Endodermal cell (in vitro differentiated cells): Measurements from ENCODE around the gene GFOD2. TPM values are rescaled to one million over a fixed set of nuclear protein-coding genes. Genes with fewer than 3 reads are reported as not detected.

Experiments used
- DNase-seq: peaks from one replicate; pipeline ENCODE4 v3.0.0-alpha.2; 2017
- H3K27ac ChIP-seq: 2 replicates; pipeline ENCODE4 v1.5.1; 2013; ENCODE audit warnings: mild to moderate bottlenecking, low read depth, low read length, moderate library complexity
- H3K27me3 ChIP-seq: 2 replicates; pipeline ENCODE4 v1.6.1; 2013; ENCODE audit warnings: mild to moderate bottlenecking, low read length, moderate library complexity; ENCODE audit not compliant: insufficient read depth, control insufficient read depth, poor library complexity, severe bottlenecking
- H3K36me3 ChIP-seq: 2 replicates; pipeline ENCODE4 v1.7.0; 2013; ENCODE audit warnings: mild to moderate bottlenecking, low read length, moderate library complexity; ENCODE audit not compliant: control insufficient read depth, insufficient read depth
- H3K4me1 ChIP-seq: one replicate; pipeline ENCODE4 v1.7.0; 2013; ENCODE audit warnings: low read length; ENCODE audit not compliant: control insufficient read depth, insufficient read depth
- H3K4me3 ChIP-seq: 2 replicates; pipeline ENCODE4 v1.5.1; 2013; ENCODE audit warnings: mild to moderate bottlenecking, low read length, moderate library complexity
- H3K9ac ChIP-seq: 2 replicates; pipeline ENCODE4 v1.6.1; 2013; ENCODE audit warnings: mild to moderate bottlenecking, low read length, moderate library complexity; ENCODE audit not compliant: poor library complexity, severe bottlenecking; ENCODE audit errors: extremely low read depth
- H3K9me3 ChIP-seq: 2 replicates; pipeline ENCODE4 v1.6.1; 2013; ENCODE audit warnings: mild to moderate bottlenecking, low read length, moderate library complexity; ENCODE audit not compliant: control insufficient read depth
- H3K27ac Mint-ChIP-seq: 2 replicates; pipeline ENCODE4 v1.8.0; 2020; ENCODE audit warnings: mixed read lengths
- H3K27me3 Mint-ChIP-seq: 2 replicates; pipeline ENCODE4 v1.8.0; 2021; ENCODE audit warnings: mild to moderate bottlenecking, mixed read lengths; ENCODE audit not compliant: insufficient read depth
- H3K36me3 Mint-ChIP-seq: 2 replicates; pipeline ENCODE4 v1.8.0; 2020; ENCODE audit warnings: low read depth, mixed read lengths
- H3K4me1 Mint-ChIP-seq: 2 replicates; pipeline ENCODE4 v1.8.0; 2020; ENCODE audit warnings: mixed read lengths
- H3K4me3 Mint-ChIP-seq: 2 replicates; pipeline ENCODE4 v1.8.0; 2020; ENCODE audit warnings: mild to moderate bottlenecking, moderate library complexity, mixed read lengths
- H3K9me3 Mint-ChIP-seq: 2 replicates; pipeline ENCODE4 v1.8.0; 2020; ENCODE audit warnings: mild to moderate bottlenecking, mixed read lengths
- CTCF ChIP-seq: fragments of 200-600 bp; sonication (generic); conservative IDR thresholded peaks from 2 replicates; pipeline ENCODE4 v1.5.0; 2021; ENCODE audit warnings: antibody characterized with exemption, mild to moderate bottlenecking
- WGBS, 2 experiments: methylation state at CpG; one replicate each; pipeline versions ENCODE4 v1.1.5 to v1.1.7; 2013; ENCODE audit warnings: missing lambda C conversion rate in 2 of 2, mixed read lengths in 1 of 2; ENCODE audit not compliant: insufficient coverage in 1 of 2, insufficient read length in 1 of 2; 5-methylcytosine and 5-hydroxymethylcytosine counted together
- total RNA-seq, 2 donors: library from RNA; stranded (reverse); fragmentation: NEBNext Ultra II Directional in 1 of 2; extraction: Animal tissue kit (Norgen Biotek cat#: 25700) in 1 of 2; gene quantifications; 2 replicates in 1 of 2; 3 replicates in 1 of 2; pipeline ENCODE4 v1.2.1, GENCODE V29; 2021

The GFOD2 gene
- total RNA-seq, 2 donors from 2014 or later, result 18.2 to 21.2 TPM

DNA sequence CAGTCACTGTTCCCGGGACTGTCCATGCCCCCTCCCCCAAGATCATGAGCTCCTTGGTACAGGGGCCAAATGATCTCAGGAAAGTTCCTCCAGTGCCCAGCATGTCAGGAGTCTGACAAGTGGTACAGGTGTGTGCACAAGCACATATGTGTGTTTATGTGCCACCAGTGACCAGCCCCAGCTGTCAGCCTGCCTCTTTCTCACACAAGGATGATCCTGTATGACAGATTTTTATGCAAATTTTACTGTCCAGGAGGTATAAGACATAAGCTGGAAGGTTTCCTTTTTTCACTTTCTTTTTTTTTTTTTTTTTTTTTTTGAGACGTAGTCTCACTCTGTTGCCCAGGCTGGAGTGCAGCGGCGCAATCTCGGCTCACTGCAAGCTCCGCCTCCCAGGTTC lies 31.4 kb upstream of the GFOD2 start:
- no peaks in the 10 kb centered on the region for H3K27me3 Mint-ChIP-seq
- H3K9me3 Mint-ChIP-seq, result no peaks in the 10 kb centered on the region
- H3K4me1 Mint-ChIP-seq, result peaks cover 19% of the 10 kb centered on the region
- no peak overlapping the region for H3K27ac ChIP-seq
- no peaks in the 10 kb centered on the region for H3K9me3 ChIP-seq
- no peak overlapping the region for H3K4me3 ChIP-seq
- H3K36me3 ChIP-seq, result peaks cover 6% of the 10 kb centered on the region
- TF ChIP-seq CTCF, result no peak
- no peak overlapping the region for H3K9ac ChIP-seq
- WGBS, 2 experiments, result 95 to 100% methylated on average over 1 to 6 of the region's 6 CpGs
- H3K27me3 ChIP-seq, result no peaks in the 10 kb centered on the region
- no peak for DNase-seq
- H3K27ac Mint-ChIP-seq, result no peak overlapping the region
- H3K36me3 Mint-ChIP-seq, result peaks cover 24% of the 10 kb centered on the region
- no peak overlapping the region for H3K4me3 Mint-ChIP-seq
- no peaks in the 10 kb centered on the region for H3K4me1 ChIP-seq

DNA sequence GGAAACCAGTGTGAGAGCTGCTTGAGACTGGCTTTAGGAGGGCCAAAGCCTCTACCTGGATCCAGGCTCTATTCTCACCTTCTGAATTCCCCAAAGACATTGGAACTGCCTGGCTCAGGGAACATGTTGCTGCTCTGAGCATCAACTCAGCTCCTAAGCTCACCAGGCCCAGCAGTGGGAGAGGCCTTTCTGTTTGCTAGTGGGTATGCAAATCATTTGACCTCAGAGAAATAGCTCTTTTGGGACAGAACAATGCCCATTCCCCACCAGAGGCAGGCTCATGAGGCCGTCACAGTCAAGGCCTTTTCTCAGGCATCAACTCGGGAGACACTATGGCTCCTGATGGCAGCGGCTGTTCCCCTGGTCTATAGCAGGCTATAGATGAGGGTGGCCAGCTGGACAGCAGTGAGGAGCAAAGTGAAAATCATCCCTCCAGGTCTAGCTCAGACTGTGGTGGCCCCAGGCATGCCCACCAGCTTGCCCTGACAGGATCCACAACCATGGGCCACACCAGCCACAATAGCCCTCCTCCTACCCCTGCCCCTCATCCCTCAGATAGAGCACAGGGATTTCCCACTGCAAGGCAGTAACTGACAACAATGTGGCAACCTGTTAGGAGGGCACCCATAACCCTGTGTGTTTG lies 30.4 kb upstream of the GFOD2 start:
- TF ChIP-seq CTCF, result no peak
- no peak overlapping the region for H3K9ac ChIP-seq
- no peaks in the 10 kb centered on the region for H3K9me3 Mint-ChIP-seq
- no peaks in the 10 kb centered on the region for H3K4me1 ChIP-seq
- no peak overlapping the region for H3K4me3 Mint-ChIP-seq
- peak overlapping the region; percentile 57 for H3K27ac ChIP-seq
- H3K4me3 ChIP-seq, result no peak overlapping the region
- no peaks in the 10 kb centered on the region for H3K27me3 Mint-ChIP-seq
- no peaks in the 10 kb centered on the region for H3K9me3 ChIP-seq
- WGBS, 2 experiments, result 91 to 100% methylated on average over 1 to 3 of the region's 3 CpGs
- H3K27ac Mint-ChIP-seq, result peak overlapping the region; percentile 58
- peaks cover 20% of the 10 kb centered on the region for H3K4me1 Mint-ChIP-seq
- H3K27me3 ChIP-seq, result no peaks in the 10 kb centered on the region
- DNase-seq, result no peak
- peaks cover 7% of the 10 kb centered on the region for H3K36me3 ChIP-seq
- peaks cover 26% of the 10 kb centered on the region for H3K36me3 Mint-ChIP-seq

GRCh38 chr16:67748834-67749233 lies 29.7 kb upstream of the GFOD2 start:
- H3K4me1 ChIP-seq, result no peaks in the 10 kb centered on the region
- H3K4me3 Mint-ChIP-seq, result no peak overlapping the region
- no peaks in the 10 kb centered on the region for H3K9me3 Mint-ChIP-seq
- peaks cover 14% of the 10 kb centered on the region for H3K36me3 ChIP-seq
- TF ChIP-seq CTCF, result no peak
- no peak overlapping the region for H3K27ac ChIP-seq
- H3K27ac Mint-ChIP-seq, result peak overlapping the region; percentile 35
- no peaks in the 10 kb centered on the region for H3K27me3 ChIP-seq
- peaks cover 22% of the 10 kb centered on the region for H3K4me1 Mint-ChIP-seq
- H3K4me3 ChIP-seq, result no peak overlapping the region
- no peak overlapping the region for H3K9ac ChIP-seq
- 88 to 97% methylated on average over 3 of the region's 3 CpGs for WGBS, 2 experiments
- H3K9me3 ChIP-seq, result no peaks in the 10 kb centered on the region
- DNase-seq, result no peak
- no peaks in the 10 kb centered on the region for H3K27me3 Mint-ChIP-seq
- H3K36me3 Mint-ChIP-seq, result peaks cover 28% of the 10 kb centered on the region
